Adrenal gland (tissue), 12 donors: ENCODE results near the gene SORCS3. TPM values are rescaled to one million over a fixed set of nuclear protein-coding genes. Genes with fewer than 3 reads are reported as not detected.

Source experiments
- DNase-seq, 7 donors: peaks; one replicate each; pipeline ENCODE4 v3.0.0-alpha.2; 2019 to 2020
- H3K27ac ChIP-seq, 5 donors: fragments of 200-600 bp; sonication (generic) in 4 of 5; 1 replicate in 3 of 5; 2 replicates in 2 of 5; pipeline versions ENCODE4 v1.5.1 to v1.8.0; 2016 to 2020; ENCODE audit warnings: mild to moderate bottlenecking in 1 of 5
- H3K27me3 ChIP-seq: fragments of 200-600 bp; 2 replicates; pipeline ENCODE4 v1.8.0; 2021
- H3K36me3 ChIP-seq, 2 donors: fragments of 200-600 bp; replicated peaks in 1 of 2; 1 replicate in 1 of 2; 2 replicates in 1 of 2; pipeline versions ENCODE4 v1.5.1 to v1.8.0; 2018 to 2022
- H3K4me1 ChIP-seq, 2 donors: fragments of 200-600 bp; replicated peaks in 1 of 2; 1 replicate in 1 of 2; 2 replicates in 1 of 2; pipeline versions ENCODE4 v1.5.1 to v1.8.0; 2018 to 2021
- H3K4me3 ChIP-seq, 4 donors: fragments of 200-600 bp; sonication (generic) in 3 of 4; one replicate each; pipeline ENCODE4 v1.5.1; 2016 to 2018
- H3K9me3 ChIP-seq, 3 donors: fragments of 200-600 bp; sonication (generic) in 1 of 3; replicated peaks in 1 of 3; 1 replicate in 2 of 3; 2 replicates in 1 of 3; pipeline versions ENCODE4 v1.5.1 to v1.8.0; 2016 to 2021
- POLR2A ChIP-seq, 2 donors: fragments of 450-650 bp; IDR thresholded peaks; one replicate each; pipeline ENCODE4 v1.6.1; 2017; ENCODE audit warnings: antibody characterized with exemption in 2 of 2, mild to moderate bottlenecking in 2 of 2, moderate library complexity in 1 of 2
- WGBS, 4 donors: extraction: QIAGEN DNeasy Blood & Tissue Kit in 2 of 4; methylation state at CpG; one replicate each; pipeline versions ENCODE4 v1.1.5 to v1.1.7; 2013 to 2017; 5-methylcytosine and 5-hydroxymethylcytosine counted together
- intact Hi-C, 2 donors: fragments of 100-400 bp; cut with DNase I; formaldehyde crosslinking; loops; one replicate each; pipeline versions ENCODE4 v1.14.1 to v1.15.0; 2022 to 2023
- polyA plus RNA-seq, 3 donors: library from polyadenylated mRNA; stranded (reverse); fragments of 200-250 nt in 2 of 3; fragments of 350-450 nt in 1 of 3; fragmentation: Illumina TruSeq in 1 of 3; extraction: RNeasy Lipid Tissue Mini Kit (QIAGEN cat#74804) in 1 of 3; gene quantifications; one replicate each; pipeline ENCODE4 v1.2.3, GENCODE V29; 2013 to 2014
- total RNA-seq, 9 donors: library from RNA; depleted of rRNA in 4 of 9; stranded (reverse); fragments of >200 nt in 4 of 9; fragments of 120-200 nt in 1 of 9; fragmentation: NEBNext Ultra II Directional in 1 of 9; extraction: Animal tissue kit (Norgen Biotek cat#: 25700) in 1 of 9; gene quantifications; one replicate each; pipeline versions ENCODE4 v1.1.0 to v1.2.4, GENCODE V29; 2013 to 2023
- TF ChIP-seq, protein P1 (sequence below), 6 experiments: fragments of 450-650 bp in 4 of 6; fragments of 200-600 bp in 2 of 6; sonication (generic) in 1 of 6; IDR thresholded peaks; 1 replicate in 5 of 6; 2 replicates in 1 of 6; pipeline versions ENCODE4 v1.5.1 to v1.8.0; 2016 to 2021; ENCODE audit warnings: antibody characterized with exemption in 6 of 6, mild to moderate bottlenecking in 2 of 6, moderate library complexity in 1 of 6
- donor health status: healthy with polysubstance abuse.
- donor health status: Bipolar disorder and iron deficiency.
- donor health status: DM: yes; HTN: yes; CAD: no.
- donor health status: DM: no; HTN: no; CAD: no.
- donor health status: DM: no; HTN: no; CAD: no.
- donor health status: DM: yes; HTN: yes; CAD: no.

SORCS3 gene
- total and polyA plus RNA-seq, 12 donors: 0.22 to 3.4 (median 1.2) TPM; not detected in 2

DNA sequence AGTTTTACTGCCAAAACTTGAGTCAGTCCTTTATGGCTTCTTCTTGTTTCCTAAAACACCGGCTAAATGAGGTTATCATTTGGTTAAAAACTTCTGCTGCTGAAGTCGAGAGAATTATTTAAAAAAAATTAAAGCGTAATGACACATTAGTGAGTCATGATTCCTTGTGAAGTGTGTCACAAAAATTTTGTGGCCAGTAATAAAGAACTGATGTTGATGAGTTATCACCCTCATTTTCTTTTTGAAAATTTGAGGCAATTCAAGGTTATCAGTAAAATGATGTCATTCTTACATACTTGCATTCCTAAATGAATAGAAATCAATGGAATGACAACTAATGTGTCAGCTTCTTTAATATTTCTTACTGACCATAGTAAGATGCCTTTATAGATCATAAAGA, 427.4 kb downstream of the SORCS3 start:
- TF ChIP-seq POLR2A (IDR thresholded peaks at IDR 0.05): no peak
- TF ChIP-seq, protein P1, sequence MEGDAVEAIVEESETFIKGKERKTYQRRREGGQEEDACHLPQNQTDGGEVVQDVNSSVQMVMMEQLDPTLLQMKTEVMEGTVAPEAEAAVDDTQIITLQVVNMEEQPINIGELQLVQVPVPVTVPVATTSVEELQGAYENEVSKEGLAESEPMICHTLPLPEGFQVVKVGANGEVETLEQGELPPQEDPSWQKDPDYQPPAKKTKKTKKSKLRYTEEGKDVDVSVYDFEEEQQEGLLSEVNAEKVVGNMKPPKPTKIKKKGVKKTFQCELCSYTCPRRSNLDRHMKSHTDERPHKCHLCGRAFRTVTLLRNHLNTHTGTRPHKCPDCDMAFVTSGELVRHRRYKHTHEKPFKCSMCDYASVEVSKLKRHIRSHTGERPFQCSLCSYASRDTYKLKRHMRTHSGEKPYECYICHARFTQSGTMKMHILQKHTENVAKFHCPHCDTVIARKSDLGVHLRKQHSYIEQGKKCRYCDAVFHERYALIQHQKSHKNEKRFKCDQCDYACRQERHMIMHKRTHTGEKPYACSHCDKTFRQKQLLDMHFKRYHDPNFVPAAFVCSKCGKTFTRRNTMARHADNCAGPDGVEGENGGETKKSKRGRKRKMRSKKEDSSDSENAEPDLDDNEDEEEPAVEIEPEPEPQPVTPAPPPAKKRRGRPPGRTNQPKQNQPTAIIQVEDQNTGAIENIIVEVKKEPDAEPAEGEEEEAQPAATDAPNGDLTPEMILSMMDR (IDR thresholded peaks at IDR 0.05): no peak
- Histone ChIP-seq H3K4me3 (no peak overlapping the region), H3K27me3 (no peaks in the 10 kb centered on the region), H3K9me3 (no peaks in the 10 kb centered on the region), H3K27ac (no peak overlapping the region), H3K36me3 (no peaks in the 10 kb centered on the region), H3K4me1 (no peaks in the 10 kb centered on the region)
- intact Hi-C loops: no loop called here
- DNase-seq: no peak
- 49 to 61% (median 58%) methylated on average over 3 of the region's 3 CpGs for WGBS, 4 donors

DNA sequence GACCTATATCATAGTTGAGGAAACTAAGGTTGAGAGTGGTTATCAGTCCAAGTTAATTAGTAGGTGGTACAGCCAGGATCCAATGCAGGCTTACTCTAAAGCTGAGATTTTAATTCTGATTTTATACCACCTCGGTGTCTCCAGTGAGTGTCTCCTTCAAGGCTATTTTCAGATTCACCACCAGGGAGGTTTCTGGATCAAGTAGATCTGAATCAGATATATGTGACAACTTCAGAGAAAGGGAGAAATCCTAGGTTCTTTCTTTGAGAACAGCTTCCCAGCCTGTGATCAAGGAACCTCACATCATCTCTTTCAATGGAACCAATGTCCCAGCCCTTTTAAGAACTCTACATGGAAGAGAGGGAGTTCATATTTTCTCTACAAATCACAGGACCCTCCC, 429.2 kb downstream of the SORCS3 start:
- Histone ChIP-seq H3K4me1 (no peaks in the 10 kb centered on the region), H3K9me3 (no peaks in the 10 kb centered on the region), H3K27me3 (no peaks in the 10 kb centered on the region), H3K4me3 (no peak overlapping the region), H3K27ac (no peak overlapping the region), H3K36me3 (no peaks in the 10 kb centered on the region)
- no peak for DNase-seq
- 52 to 100% (median 74%) methylated on average over 1 of the region's 1 CpG for WGBS, 4 donors
- TF ChIP-seq, protein P1 (IDR thresholded peaks at IDR 0.05): no peak
- TF ChIP-seq POLR2A (IDR thresholded peaks at IDR 0.05): no peak
- intact Hi-C loops: no loop called here

GRCh38 chr10:105070952-105071351, 429.9 kb downstream of the SORCS3 start:
- Histone ChIP-seq H3K4me3 (no peak overlapping the region), H3K4me1 (no peaks in the 10 kb centered on the region), H3K27me3 (no peaks in the 10 kb centered on the region), H3K36me3 (no peaks in the 10 kb centered on the region), H3K9me3 (no peaks in the 10 kb centered on the region), H3K27ac (no peak overlapping the region)
- intact Hi-C loops: no loop called here
- 15 to 36% (median 27%) methylated on average over 1 of the region's 1 CpG for WGBS, 4 donors
- no peak for TF ChIP-seq POLR2A (IDR thresholded peaks at IDR 0.05)
- TF ChIP-seq, protein P1 (IDR thresholded peaks at IDR 0.05): no peak
- DNase-seq: no peak

GRCh38 chr10:105071980-105072379, 430.9 kb downstream of the SORCS3 start:
- DNase-seq: no peak
- Histone ChIP-seq H3K27me3 (no peaks in the 10 kb centered on the region), H3K4me3 (no peak overlapping the region), H3K27ac (no peak overlapping the region), H3K36me3 (no peaks in the 10 kb centered on the region), H3K4me1 (no peaks in the 10 kb centered on the region), H3K9me3 (no peaks in the 10 kb centered on the region)
- intact Hi-C loops: no loop called here
- TF ChIP-seq, protein P1 (IDR thresholded peaks at IDR 0.05): no peak
- no peak for TF ChIP-seq POLR2A (IDR thresholded peaks at IDR 0.05)
- 78 to 90% (median 79%) methylated on average over 5 of the region's 5 CpGs for WGBS, 4 donors
